HG03280 (cell line): ENCODE measurements around the gene RPL18.
"Not testable (repeated sequence)": the region's sequence is repeated elsewhere in the genome, so short reads cannot be mapped to it uniquely, and the experiment has no call there.

Experiments
- ATAC-seq: cut with Tn5 transposase; IDR thresholded peaks from one replicate; pipeline ENCODE4 v1.9.1; 2021; ENCODE audit warnings: mild to moderate bottlenecking, moderate library complexity; ENCODE audit not compliant: unreplicated experiment

Gene RPL18

DNA sequence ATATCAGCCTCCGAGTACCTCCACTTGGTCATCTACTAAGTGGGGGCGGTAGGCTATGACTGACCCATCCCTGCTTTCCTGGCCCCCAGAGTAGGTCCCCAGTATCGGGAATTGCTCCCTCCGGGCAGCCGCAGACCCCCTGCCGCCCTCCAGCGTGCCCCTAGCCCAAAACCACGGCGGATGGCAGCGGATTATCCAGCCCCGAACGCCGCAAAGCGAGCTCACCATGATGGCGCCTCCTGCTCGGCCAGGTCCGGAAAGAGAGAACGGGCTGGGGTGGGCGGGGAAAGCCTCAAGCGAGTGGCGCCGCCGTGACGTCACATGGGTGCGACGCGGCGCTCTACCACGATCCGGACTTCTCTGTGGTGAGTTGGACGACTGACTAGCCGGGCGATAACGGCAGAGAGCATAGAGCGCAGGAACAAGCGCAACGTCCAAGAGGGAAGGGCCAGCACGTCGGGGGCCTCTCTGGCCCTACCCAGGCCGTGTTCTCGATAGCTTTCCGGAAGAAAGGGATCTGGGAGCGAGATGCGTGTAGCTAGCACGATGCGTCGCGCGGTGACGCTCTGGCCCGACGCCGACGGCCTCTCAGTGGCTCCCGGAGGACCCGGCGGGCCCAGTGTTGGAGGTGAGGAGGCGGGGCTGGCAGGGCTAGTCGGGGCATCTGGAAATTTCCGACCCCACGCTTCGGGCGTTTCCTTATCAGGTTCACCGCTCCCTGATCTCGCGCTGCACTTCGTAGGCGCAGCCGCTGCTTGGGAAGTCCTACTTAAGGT lies at the start of gene RPL18, which contains the start of gene SPHK2:
RPL18 (minus strand) TSS at position 263 of the 776 bp plus-strand sequence; CDS start at position 228, 35 bp downstream.
SPHK2 (plus strand) TSS at position 591 of the 776 bp plus-strand sequence. CDS start 1,009 bp downstream, outside the sequence.
- peak; percentile 86 for ATAC-seq

- ATAC-seq: no peak
Observed at GRCh38 chr19:48668761-48669160, 49.8 kb upstream of the RPL18 start.

- ATAC-seq: no peak
Observed at GRCh38 chr19:48668332-48668731, 49.4 kb upstream of the RPL18 start.

DNA sequence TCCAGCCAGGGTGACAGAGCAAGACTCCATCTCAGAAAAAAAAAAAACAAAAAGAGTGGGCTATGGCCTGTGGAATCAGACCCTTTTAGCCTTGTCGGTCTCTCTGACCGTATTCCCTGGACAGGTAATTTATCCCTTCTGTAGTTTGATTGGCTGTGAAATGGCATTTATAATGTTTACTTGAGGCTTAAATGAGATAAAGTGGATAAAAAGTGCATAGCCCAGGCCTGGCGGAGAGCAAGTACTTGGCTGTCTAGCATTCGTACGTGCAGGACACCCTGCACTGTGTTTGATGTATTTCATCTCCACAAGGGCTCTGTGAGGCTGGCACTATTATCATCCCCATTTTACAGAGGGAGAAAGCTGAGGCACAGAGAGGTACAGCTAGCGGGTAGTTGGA lies 46.8 kb upstream of the RPL18 start:
- no peak for ATAC-seq

GRCh38 chr19:48664476-48664875 lies 45.5 kb upstream of the RPL18 start:
- ATAC-seq: no peak

DNA sequence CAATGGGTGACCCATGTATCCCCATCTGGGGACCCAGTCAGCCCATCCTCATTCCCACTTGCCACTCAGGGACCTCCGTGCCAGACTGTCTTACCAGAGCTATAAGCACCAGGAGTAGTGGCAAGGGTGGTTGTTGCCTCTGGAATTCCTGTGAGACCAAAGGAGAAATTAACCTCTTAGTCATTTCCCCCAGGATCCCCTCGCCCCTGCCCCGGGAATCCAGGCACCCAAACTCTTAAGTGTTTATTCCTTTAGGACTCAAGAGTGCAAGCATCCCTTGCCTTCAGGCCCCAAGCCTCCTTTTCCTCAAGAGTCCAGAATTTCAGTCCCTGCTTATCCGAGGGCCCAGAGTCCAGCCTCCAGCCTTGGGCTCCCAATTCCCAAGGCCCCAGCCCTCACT lies 44.7 kb upstream of the RPL18 start:
- ATAC-seq: no peak

DNA sequence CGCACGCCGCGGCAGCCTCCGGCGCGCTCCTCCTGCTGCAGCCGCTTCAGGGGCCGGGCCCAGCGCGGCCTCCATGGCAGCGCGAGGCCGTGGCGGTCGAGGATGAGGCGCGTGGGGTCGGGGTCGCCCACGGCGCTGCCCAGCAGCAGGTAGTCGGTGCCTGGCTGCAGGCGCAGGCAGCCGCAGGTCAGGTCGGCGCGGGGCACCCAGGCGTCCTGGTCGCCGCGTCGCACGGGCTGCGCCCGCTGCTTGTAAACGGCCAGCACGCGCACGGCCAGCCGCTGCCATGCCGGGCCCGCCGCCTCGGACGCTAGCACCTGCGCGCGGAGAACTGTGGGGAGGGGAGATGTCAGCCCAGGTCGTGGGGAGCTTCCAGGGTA lies 42.7 kb upstream of the RPL18 start:
- ATAC-seq: no peak

- peak; percentile 73 for ATAC-seq
Observed at GRCh38 chr19:48660852-48661710, 42.1 kb upstream of the RPL18 start.

GRCh38 chr19:48659768-48660167 lies 40.8 kb upstream of the RPL18 start:
- no peak for ATAC-seq

DNA sequence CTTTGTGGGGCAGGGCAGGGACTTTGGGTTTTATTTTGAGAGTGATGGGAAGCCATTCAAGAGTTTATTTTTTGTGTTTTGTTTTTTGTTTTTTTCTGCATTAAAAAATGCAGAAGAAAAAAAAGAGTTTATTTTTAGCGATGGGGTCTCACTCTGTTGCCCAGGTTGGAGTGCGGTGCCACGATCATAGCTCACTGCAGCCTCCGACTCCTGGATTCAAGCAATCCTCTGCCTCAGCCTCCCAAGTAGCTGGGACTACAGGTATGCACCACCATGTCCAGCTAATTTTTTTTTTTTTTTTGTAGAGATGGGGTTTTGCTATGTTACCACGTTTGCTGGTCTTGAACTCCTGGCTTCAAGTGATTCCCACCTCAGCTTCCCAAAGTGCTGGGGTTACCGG lies 39.5 kb upstream of the RPL18 start:
- ATAC-seq: no peak

DNA sequence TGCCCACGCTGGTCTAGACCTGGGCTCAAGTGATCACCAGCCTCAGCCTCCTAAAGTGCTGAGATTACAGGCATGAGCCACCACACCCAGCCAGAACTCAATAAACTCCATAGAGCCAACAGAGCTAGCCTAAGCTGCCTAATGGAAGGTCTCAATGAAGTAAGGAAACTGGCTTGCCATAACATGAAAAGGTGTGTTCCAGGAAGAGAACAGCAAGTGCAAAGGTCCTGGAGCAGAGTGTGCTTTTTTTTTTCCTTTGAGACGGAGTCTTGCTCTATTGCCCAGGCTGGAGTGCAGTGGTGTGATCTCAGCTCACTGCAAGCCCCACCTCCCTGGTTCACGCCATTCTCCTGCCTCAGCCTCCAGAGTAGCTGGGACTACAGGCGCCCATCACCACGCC lies 38.9 kb upstream of the RPL18 start:
- not testable (repeated sequence) for ATAC-seq

GRCh38 chr19:48656840-48657474 lies 38.0 kb upstream of the RPL18 start:
- no peak for ATAC-seq

- no peak for ATAC-seq
Observed at GRCh38 chr19:48654299-48655059, 35.5 kb upstream of the RPL18 start.

DNA sequence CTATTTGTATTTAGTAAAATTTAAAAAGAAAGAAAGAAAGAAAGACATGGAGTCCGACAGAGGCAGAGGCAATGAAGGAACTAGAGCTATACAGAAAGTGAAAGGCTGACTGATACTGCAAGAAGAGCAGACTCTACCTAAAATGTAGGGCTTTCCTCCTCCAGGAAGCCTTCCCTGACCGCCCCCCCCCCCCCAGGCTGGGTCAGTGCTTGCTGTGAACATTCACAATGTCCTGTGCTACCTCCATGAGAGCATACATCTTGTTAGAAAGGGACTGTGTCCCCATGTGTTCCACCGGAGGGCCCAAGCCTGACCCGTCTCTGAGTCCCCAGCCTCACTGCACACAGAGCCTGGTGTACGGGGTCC lies 32.7 kb upstream of the RPL18 start:
- ATAC-seq: no peak

DNA sequence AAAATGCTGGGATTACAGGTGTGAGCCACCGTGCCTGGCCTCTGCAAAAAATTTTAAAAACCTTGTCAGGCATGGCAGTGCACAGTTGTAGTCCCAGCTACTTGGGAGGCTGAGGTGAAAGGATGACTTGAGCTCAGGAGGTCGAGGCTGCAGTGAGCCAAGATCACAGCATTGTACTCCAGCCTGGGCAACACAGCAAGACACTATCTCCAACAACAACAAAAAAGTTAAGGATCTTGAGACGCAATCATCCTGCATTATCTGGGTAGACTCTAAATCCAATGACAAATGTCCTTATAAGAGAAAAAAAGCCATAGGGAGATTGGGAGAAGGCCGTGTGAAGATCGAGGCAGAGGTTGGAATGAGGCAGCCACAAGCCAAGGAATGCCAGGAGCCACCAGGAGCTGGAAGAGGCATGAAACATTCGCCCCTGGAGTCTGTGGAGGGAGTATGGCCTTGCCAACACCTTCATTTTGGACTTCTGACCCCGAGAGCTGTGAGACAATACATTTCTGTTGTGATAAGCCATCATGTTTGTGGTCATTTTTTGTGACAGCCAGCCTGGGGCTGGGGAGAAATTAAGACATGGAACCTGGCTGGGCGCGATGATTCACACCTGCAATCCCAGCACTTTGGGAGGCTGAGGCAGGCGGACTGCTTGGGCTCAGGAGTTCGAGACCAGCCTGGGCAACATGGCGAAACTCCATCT lies 32.1 kb upstream of the RPL18 start:
- ATAC-seq: no peak

DNA sequence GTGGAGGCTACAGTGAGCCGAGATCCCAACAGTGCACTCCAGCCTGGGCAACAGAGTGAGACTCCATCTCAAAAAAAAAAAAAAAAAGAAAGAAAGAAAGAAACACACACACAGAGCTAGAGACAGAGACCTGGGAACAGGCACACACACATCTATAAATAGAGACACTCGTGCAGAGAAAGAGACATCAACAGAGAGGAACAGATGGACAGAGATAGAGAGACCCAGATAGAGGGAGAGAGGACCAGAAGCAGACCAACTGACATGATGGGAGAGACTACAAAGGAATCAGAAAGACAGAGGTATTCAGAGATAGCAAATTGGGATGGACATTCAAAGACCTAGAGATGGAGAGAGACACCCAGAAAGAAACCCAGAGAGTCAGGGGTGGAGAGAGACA lies 29.2 kb upstream of the RPL18 start:
- no peak for ATAC-seq

GRCh38 chr19:48646722-48647216 lies 27.8 kb upstream of the RPL18 start:
- no peak for ATAC-seq

GRCh38 chr19:48646001-48646721 lies 27.2 kb upstream of the RPL18 start, which contains the start of gene CA11:
Gene CA11, minus strand, starts transcription at chr19:48646187. Its CDS starts 555 bp downstream, at chr19:48645632.
- ATAC-seq: peak; percentile 81

DNA sequence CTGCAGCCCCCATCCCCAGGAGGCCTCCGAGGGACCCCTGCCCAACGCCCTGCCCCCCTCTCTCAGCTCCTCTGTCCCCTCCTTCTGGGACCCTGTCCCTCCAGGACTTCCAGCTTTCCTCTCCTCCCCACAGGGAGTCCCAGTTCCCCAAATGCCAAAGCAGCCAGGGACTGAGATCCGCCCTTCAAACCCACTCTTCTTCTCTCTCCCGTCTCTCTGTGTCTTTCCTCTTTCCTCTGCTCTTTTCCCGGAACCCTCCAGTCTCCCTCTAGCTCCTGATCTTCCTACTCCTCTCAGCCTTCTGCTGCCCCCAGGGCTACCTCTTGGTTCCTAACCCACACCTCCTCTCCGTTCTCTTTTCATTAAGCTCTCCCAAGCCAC lies 26.6 kb upstream of the RPL18 start:
- ATAC-seq: no peak
